ENCODE measurements around the gene DUSP8.

DNA sequence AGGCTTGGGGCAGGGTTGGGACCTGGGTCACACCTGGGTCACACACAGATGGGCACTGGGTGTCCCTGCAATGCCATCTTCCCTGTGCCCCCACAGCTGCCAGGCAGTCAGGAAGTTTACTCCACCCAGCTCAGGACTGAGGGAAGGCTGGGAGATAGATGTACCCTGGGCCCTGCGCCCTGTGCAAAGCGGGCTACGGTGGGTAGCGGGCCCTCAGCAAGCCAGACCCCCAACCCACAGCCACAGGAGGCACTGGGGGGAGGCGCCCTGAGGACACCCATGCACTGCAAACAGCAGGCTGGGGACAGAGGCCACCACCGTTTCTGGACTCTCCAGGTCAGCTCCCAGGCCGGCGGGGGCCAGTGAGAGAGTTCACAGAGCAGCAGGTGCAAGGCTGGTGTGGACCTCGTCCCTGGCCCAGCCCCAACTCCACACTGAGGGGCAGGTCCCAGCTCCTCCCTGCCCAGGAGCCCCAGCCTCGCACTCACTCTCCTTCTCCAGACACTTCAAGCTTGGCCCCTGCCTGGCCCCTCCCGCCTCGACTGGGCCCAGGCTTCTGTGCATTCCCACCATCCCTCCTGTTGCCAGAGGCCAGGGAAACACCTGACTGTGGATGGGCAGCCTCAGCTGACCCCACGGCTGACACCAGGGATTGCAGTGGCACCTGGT lies 4.9 kb downstream of the DUSP8 start:
- TF ChIP-seq, protein P1, sequence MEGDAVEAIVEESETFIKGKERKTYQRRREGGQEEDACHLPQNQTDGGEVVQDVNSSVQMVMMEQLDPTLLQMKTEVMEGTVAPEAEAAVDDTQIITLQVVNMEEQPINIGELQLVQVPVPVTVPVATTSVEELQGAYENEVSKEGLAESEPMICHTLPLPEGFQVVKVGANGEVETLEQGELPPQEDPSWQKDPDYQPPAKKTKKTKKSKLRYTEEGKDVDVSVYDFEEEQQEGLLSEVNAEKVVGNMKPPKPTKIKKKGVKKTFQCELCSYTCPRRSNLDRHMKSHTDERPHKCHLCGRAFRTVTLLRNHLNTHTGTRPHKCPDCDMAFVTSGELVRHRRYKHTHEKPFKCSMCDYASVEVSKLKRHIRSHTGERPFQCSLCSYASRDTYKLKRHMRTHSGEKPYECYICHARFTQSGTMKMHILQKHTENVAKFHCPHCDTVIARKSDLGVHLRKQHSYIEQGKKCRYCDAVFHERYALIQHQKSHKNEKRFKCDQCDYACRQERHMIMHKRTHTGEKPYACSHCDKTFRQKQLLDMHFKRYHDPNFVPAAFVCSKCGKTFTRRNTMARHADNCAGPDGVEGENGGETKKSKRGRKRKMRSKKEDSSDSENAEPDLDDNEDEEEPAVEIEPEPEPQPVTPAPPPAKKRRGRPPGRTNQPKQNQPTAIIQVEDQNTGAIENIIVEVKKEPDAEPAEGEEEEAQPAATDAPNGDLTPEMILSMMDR (IDR thresholded peaks at IDR 0.05 in 2 of 3, conservative IDR thresholded peaks at IDR 0.05 in 1 of 3; ENCODE audit: borderline replicate concordance in 1 of 3, insufficient read depth in 1 of 3, low read depth in 2 of 3, low read length in 2 of 3), result no peak
- no peak for TF ChIP-seq JUND (IDR thresholded peaks at IDR 0.05)
- TF ChIP-seq POLR2A (IDR thresholded peaks at IDR 0.05; ENCODE audit: borderline replicate concordance, extremely low read depth, insufficient read depth, insufficient read length), result no peak
- no peak for TF ChIP-seq POLR2AphosphoS5 (IDR thresholded peaks at IDR 0.05; ENCODE audit: low read depth, low read length)
- TF ChIP-seq, protein P2, sequence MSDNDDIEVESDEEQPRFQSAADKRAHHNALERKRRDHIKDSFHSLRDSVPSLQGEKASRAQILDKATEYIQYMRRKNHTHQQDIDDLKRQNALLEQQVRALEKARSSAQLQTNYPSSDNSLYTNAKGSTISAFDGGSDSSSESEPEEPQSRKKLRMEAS (IDR thresholded peaks at IDR 0.05), result no peak
- TF ChIP-seq EZH2phosphoT487 (IDR thresholded peaks at IDR 0.05; ENCODE audit: borderline replicate concordance), result no peak
- no peak for TF ChIP-seq YY1 (IDR thresholded peaks at IDR 0.05; ENCODE audit: extremely low read depth, insufficient replicate concordance, low read depth, low read length)
- TF ChIP-seq SP1 (IDR thresholded peaks at IDR 0.05; ENCODE audit: low read depth), result no peak
- TF ChIP-seq, protein P3, sequence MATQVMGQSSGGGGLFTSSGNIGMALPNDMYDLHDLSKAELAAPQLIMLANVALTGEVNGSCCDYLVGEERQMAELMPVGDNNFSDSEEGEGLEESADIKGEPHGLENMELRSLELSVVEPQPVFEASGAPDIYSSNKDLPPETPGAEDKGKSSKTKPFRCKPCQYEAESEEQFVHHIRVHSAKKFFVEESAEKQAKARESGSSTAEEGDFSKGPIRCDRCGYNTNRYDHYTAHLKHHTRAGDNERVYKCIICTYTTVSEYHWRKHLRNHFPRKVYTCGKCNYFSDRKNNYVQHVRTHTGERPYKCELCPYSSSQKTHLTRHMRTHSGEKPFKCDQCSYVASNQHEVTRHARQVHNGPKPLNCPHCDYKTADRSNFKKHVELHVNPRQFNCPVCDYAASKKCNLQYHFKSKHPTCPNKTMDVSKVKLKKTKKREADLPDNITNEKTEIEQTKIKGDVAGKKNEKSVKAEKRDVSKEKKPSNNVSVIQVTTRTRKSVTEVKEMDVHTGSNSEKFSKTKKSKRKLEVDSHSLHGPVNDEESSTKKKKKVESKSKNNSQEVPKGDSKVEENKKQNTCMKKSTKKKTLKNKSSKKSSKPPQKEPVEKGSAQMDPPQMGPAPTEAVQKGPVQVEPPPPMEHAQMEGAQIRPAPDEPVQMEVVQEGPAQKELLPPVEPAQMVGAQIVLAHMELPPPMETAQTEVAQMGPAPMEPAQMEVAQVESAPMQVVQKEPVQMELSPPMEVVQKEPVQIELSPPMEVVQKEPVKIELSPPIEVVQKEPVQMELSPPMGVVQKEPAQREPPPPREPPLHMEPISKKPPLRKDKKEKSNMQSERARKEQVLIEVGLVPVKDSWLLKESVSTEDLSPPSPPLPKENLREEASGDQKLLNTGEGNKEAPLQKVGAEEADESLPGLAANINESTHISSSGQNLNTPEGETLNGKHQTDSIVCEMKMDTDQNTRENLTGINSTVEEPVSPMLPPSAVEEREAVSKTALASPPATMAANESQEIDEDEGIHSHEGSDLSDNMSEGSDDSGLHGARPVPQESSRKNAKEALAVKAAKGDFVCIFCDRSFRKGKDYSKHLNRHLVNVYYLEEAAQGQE (IDR thresholded peaks at IDR 0.05; ENCODE audit: low read depth), result no peak
- no peak for TF ChIP-seq SRF (IDR thresholded peaks at IDR 0.05; ENCODE audit: low read depth)
- no peak for TF ChIP-seq SIN3A (IDR thresholded peaks at IDR 0.05; ENCODE audit: low read depth)
- no peak for TF ChIP-seq TCF7L2 (IDR thresholded peaks at IDR 0.05; ENCODE audit: borderline replicate concordance, extremely low read depth, insufficient read depth, insufficient read length)
- TF ChIP-seq FOSL1 (IDR thresholded peaks at IDR 0.05; ENCODE audit: low read depth), result no peak

Measured in HCT116 (cell line).